Measurements from ENCODE around the gene ZDHHC18. TPM values are rescaled to one million over a fixed set of nuclear protein-coding genes. Genes with fewer than 3 reads are reported as not detected.
A peak's percentile ranks its signal among the peaks of the same experiment; 100 is the strongest.

Gene ZDHHC18
- total RNA-seq, 6 donors from 2014 or later = 18.9 to 35.9 (median 24.9) TPM

DNA sequence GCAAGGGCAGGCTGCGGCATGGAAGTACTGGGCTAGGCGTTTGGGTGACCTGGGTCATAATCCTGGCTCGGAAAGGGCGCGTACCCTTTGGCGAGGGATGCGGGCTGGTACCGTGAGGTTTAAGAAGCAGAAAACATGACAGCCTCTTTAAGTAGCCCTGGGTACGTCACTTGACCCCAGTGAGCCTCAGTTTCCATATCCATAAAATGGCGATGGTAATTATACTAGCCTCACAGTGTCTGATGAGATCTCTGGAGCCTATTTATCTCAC is 38.0 kb upstream of the ZDHHC18 start:
- Histone ChIP-seq H3K4me1 (peaks cover 42 to 52% (median 47%) of the 10 kb centered on the region in 4 donors), H3K9me3 (no peaks in the 10 kb centered on the region), H3K27ac (peak overlapping the region; percentile 96 to 100 (median 100)), H3K4me3 (peak overlapping the region; percentile 55 to 79 (median 68)), H3K27me3 (no peaks in the 10 kb centered on the region), H3K36me3 (peaks cover 0 to 10% (median 0%) of the 10 kb centered on the region in 4 donors)
- DNase-seq (peak in 1 of 2 donors; percentile 33), ATAC-seq (ENCODE audit: low FRiP score in 2 of 2) (no peak)
- 0 to 3% methylated on average over 1 to 10 of the region's 10 CpGs for WGBS, 2 donors
- TF ChIP-seq POLR2A (IDR thresholded peaks at IDR 0.05) (no peak), POLR2AphosphoS5 (IDR thresholded peaks at IDR 0.05) (no peak), EP300 (IDR thresholded peaks at IDR 0.05) (no peak)
- TF ChIP-seq, protein P1, sequence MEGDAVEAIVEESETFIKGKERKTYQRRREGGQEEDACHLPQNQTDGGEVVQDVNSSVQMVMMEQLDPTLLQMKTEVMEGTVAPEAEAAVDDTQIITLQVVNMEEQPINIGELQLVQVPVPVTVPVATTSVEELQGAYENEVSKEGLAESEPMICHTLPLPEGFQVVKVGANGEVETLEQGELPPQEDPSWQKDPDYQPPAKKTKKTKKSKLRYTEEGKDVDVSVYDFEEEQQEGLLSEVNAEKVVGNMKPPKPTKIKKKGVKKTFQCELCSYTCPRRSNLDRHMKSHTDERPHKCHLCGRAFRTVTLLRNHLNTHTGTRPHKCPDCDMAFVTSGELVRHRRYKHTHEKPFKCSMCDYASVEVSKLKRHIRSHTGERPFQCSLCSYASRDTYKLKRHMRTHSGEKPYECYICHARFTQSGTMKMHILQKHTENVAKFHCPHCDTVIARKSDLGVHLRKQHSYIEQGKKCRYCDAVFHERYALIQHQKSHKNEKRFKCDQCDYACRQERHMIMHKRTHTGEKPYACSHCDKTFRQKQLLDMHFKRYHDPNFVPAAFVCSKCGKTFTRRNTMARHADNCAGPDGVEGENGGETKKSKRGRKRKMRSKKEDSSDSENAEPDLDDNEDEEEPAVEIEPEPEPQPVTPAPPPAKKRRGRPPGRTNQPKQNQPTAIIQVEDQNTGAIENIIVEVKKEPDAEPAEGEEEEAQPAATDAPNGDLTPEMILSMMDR (IDR thresholded peaks at IDR 0.05) = no peak

DNA sequence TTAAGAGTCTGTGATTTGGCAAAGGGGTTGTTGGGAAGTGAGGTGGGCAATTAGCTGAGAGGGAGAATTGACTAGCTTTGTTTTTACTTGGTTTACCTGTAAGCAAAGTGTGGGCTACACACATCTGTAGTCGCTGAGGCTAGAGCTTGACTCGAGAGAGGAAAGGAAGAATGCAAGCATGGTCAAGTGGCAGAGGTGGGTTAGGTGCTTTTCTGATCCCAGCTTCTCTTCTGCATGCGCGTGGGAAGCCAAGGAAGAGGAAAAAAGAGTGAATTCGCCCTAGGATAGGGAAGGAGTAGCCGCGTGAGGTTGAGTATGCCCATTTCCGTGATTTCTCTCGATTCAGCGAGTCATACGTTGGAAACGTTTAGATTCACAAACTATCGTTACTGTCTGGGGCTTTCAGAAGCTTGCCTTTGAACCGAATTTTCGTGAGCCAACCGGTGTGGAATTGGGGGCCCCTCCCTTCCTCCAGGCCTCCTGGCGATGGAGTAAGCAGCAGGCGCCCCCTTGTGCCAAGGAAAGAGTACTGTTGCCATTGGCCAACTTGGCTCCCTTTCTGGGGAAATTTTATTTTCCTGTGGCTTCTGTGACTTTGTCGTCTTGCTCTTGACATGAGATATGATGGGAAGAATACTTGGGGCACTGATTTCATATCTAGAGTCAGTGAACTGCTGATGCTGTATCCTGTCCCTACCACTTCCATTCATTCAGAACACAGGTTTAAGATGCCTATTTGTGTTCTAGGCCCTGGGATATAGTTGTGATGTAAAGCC is 37.5 kb upstream of the ZDHHC18 start:
- ATAC-seq (ENCODE audit: low FRiP score in 2 of 2) (peak; percentile 84 to 88), DNase-seq (peak in 1 of 2 donors; percentile 93)
- Histone ChIP-seq H3K27me3 (no peaks in the 10 kb centered on the region), H3K4me1 (peaks cover 36 to 46% (median 42%) of the 10 kb centered on the region in 4 donors), H3K27ac (peak overlapping the region; percentile 96 to 100 (median 100)), H3K9me3 (no peaks in the 10 kb centered on the region), H3K4me3 (peak overlapping the region; percentile 4 to 79 (median 62)), H3K36me3 (peaks cover 0 to 14% (median 2%) of the 10 kb centered on the region in 4 donors)
- TF ChIP-seq POLR2AphosphoS5 (IDR thresholded peaks at IDR 0.05) (peak; percentile 58 to 62), POLR2A (IDR thresholded peaks at IDR 0.05) (peak in 1 of 4 donors; percentile 16), EP300 (IDR thresholded peaks at IDR 0.05) (no peak)
- TF ChIP-seq, protein P1 (IDR thresholded peaks at IDR 0.05) = peak; percentile 89 to 98 (median 94)
- 1% methylated on average over 19 of the region's 19 CpGs for WGBS, 2 donors

DNA sequence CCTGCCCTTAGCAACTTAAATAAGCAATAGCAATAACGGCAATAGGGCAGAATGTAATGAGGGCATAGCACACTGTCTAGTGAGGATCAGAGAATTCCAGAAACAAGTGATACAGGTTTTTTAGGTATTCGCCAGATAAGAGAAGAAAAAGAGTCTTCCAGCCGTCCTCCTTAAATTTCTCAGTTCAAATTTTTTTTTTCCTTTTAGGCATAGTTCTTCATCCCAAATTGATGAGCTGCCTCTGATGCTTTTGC is 36.9 kb upstream of the ZDHHC18 start:
- TF ChIP-seq EP300 (IDR thresholded peaks at IDR 0.05) (no peak), POLR2A (IDR thresholded peaks at IDR 0.05) (no peak), POLR2AphosphoS5 (IDR thresholded peaks at IDR 0.05) (no peak)
- TF ChIP-seq, protein P1 (IDR thresholded peaks at IDR 0.05) = no peak
- DNase-seq (no peak), ATAC-seq (ENCODE audit: low FRiP score in 2 of 2) (no peak)
- Histone ChIP-seq H3K36me3 (peaks cover 0 to 19% (median 7%) of the 10 kb centered on the region in 4 donors), H3K9me3 (no peaks in the 10 kb centered on the region), H3K27ac (peak overlapping the region in 2 of 4 donors; percentile 99 to 100), H3K4me1 (peaks cover 31 to 41% (median 37%) of the 10 kb centered on the region in 4 donors), H3K27me3 (no peaks in the 10 kb centered on the region), H3K4me3 (no peak overlapping the region)
- 58 to 60% methylated on average over 3 of the region's 3 CpGs for WGBS, 2 donors

DNA sequence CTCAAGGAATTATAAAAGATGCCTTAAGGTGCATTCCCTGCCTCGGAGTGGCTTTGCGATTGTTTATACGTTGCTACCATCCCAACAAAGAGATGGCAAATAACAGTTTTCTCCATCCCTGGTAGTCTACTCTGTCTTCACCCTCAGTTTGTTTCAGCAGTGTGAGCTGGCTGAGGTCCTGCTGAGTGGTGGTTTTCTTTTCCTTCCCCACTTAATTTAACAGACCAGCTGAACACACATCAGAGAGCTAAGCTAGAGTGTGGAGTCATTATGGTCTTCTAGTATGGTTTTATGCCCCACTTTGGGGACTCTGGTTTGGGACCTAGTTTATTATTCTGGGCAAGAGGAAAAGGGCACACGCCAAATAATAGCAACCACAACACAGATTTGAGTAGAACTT is 36.6 kb upstream of the ZDHHC18 start:
- Histone ChIP-seq H3K4me3 (no peak overlapping the region), H3K36me3 (peaks cover 2 to 23% (median 11%) of the 10 kb centered on the region in 4 donors), H3K9me3 (no peaks in the 10 kb centered on the region), H3K27ac (peak overlapping the region in 1 of 4 donors; percentile 99), H3K4me1 (peaks cover 27 to 37% (median 33%) of the 10 kb centered on the region in 4 donors), H3K27me3 (no peaks in the 10 kb centered on the region)
- no peak for ATAC-seq (ENCODE audit: low FRiP score in 2 of 2)
- DNase-seq = no peak
- TF ChIP-seq EP300 (IDR thresholded peaks at IDR 0.05) (no peak), POLR2A (IDR thresholded peaks at IDR 0.05) (no peak), POLR2AphosphoS5 (IDR thresholded peaks at IDR 0.05) (no peak)
- TF ChIP-seq, protein P1 (IDR thresholded peaks at IDR 0.05) = no peak
- WGBS, 2 donors = 63 to 64% methylated on average over 4 of the region's 4 CpGs

DNA sequence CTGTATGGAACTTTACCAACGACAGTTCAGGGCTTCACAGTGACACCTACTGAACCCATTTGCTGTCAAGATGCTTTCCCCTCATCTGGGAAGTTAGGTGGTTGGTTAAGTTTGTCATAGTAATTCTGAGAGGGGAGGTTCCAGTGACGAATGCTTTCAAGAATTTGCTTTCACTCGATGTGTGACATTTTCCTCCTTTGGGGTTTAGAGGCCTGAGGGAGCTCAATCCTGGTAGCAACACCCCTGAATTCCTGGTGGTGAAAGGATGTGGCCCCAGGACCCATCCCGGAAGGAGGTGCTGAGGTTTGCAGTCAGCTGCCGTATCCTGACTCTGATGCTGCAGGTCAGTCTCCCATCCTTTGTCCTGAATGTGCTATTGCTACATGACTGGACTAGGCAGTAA is 35.9 kb upstream of the ZDHHC18 start:
- H3K27ac ChIP-seq = no peak overlapping the region
- WGBS, 2 donors = 64 to 72% methylated on average over 5 of the region's 5 CpGs
- peaks cover 21 to 31% (median 26%) of the 10 kb centered on the region in 4 donors for H3K4me1 ChIP-seq
- ATAC-seq (ENCODE audit: low FRiP score in 2 of 2) (no peak), DNase-seq (no peak)
- no peaks in the 10 kb centered on the region for H3K9me3 ChIP-seq
- no peak overlapping the region for H3K4me3 ChIP-seq
- peaks cover 6 to 26% (median 16%) of the 10 kb centered on the region in 4 donors for H3K36me3 ChIP-seq
- H3K27me3 ChIP-seq = no peaks in the 10 kb centered on the region
- TF ChIP-seq POLR2A (IDR thresholded peaks at IDR 0.05) = no peak
- no peak for TF ChIP-seq POLR2AphosphoS5 (IDR thresholded peaks at IDR 0.05)
- TF ChIP-seq EP300 (IDR thresholded peaks at IDR 0.05) = no peak
- TF ChIP-seq, protein P1 (IDR thresholded peaks at IDR 0.05) = no peak
